HCT116 (cell line): Measurements from ENCODE around the gene SOX9. TPM values are rescaled to one million over a fixed set of nuclear protein-coding genes. Genes with fewer than 3 reads are reported as not detected.
A peak's percentile ranks its signal among the peaks of the same experiment; 100 is the strongest.

Experiments used
- ATAC-seq: fragments of 200-7000 bp; cut with Tn5 transposase; 2 replicates; pipeline ENCODE4 v1.9.1; 2020; ENCODE audit warnings: mild to moderate bottlenecking, moderate library complexity
- BruUV-seq: library from RNA; stranded (reverse); fragments of 400-500 nt; replicated peaks from 2 replicates; lab custom pipeline; 2021; lab: Mats Ljungman, UMichigan
- CTCF ChIA-PET: fragments of 300-600 bp; sonication (Branson Sonifier 250); formaldehyde crosslinking; loops from one replicate; lab custom pipeline; 2021; ENCODE audit warnings: antibody characterized with exemption; lab: Charles Lee
- POLR2A ChIA-PET: fragments of 300-600, 350-600 bp; sonication (Branson Sonifier 250); formaldehyde crosslinking; loops from one replicate; lab custom pipeline; 2021; ENCODE audit warnings: antibody characterized with exemption; lab: Charles Lee
- RAD21 ChIA-PET, 2 experiments: fragments of 300-600 bp; sonication (Branson Sonifier 250); formaldehyde crosslinking; loops; one replicate each; lab custom pipeline; 2023; ENCODE audit warnings: low total read pairs in 2 of 2; ENCODE audit not compliant: uncharacterized antibody in 2 of 2, unreplicated experiment in 2 of 2, low non-redundant PET in 1 of 2; lab: Charles Lee
- DNase-seq: peaks from one replicate; pipeline ENCODE4 v3.0.0-alpha.2; 2010; ENCODE audit warnings: low read depth, low spot score
- H2AFZ ChIP-seq: fragments of 200-600 bp; shearing (Covaris generic), sonication (generic); 2 replicates; pipeline ENCODE4 v1.6.1; 2017; ENCODE audit warnings: low read depth, mixed run types, mixed read lengths, antibody characterized with exemption, low read length; ENCODE audit not compliant: poor library complexity, severe bottlenecking
- H3K27ac ChIP-seq: 2 replicates; pipeline ENCODE4 v1.5.1; 2012; ENCODE audit warnings: low read depth, low read length
- H3K27me3 ChIP-seq: fragments of 200-600 bp; sonication (generic); 2 replicates; pipeline ENCODE4 v1.6.1; 2016; ENCODE audit warnings: mixed run types, low read length, mixed read lengths; ENCODE audit not compliant: insufficient read depth
- H3K36me3 ChIP-seq, 2 experiments: fragments of 200-500 bp in 1 of 2; fragments of 200-600 bp in 1 of 2; sonication (Bioruptor generic) in 1 of 2; sonication (generic) in 1 of 2; 2 replicates each; pipeline versions ENCODE4 v1.5.1 to v1.6.1; 2014 to 2016; ENCODE audit warnings: low read length in 2 of 2, inconsistent platforms in 1 of 2, mixed read lengths in 1 of 2, mixed run types in 1 of 2; ENCODE audit not compliant: insufficient read depth in 2 of 2, control insufficient read depth in 1 of 2
- H3K4me1 ChIP-seq, 2 experiments: fragments of 200-600 bp in 1 of 2; sonication (generic) in 1 of 2; 2 replicates each; pipeline versions ENCODE4 v1.5.1 to v1.6.1; 2012 to 2017; ENCODE audit warnings: low read length in 2 of 2, inconsistent platforms in 1 of 2, mild to moderate bottlenecking in 1 of 2, mixed read lengths in 1 of 2, mixed run types in 1 of 2, moderate library complexity in 1 of 2; ENCODE audit not compliant: insufficient read depth in 2 of 2, control insufficient read depth in 1 of 2
- H3K4me2 ChIP-seq: fragments of 200-600 bp; sonication (generic); 2 replicates; pipeline ENCODE4 v1.6.1; 2017; ENCODE audit warnings: mixed run types, low read length, mixed read lengths
- H3K4me3 ChIP-seq, 2 experiments: fragments of 200-600 bp in 1 of 2; sonication (generic) in 1 of 2; replicated peaks in 1 of 2; 2 replicates each; pipeline ENCODE4 v1.5.1; 2011 to 2016; ENCODE audit warnings: low read length in 2 of 2, control low read depth in 1 of 2, low read depth in 1 of 2, mild to moderate bottlenecking in 1 of 2, mixed read lengths in 1 of 2, mixed run types in 1 of 2
- H3K79me2 ChIP-seq: fragments of 200-600 bp; sonication (generic); 2 replicates; pipeline ENCODE4 v1.6.1; 2017; ENCODE audit warnings: mild to moderate bottlenecking, mixed run types, low read length, moderate library complexity, mixed read lengths; ENCODE audit not compliant: insufficient read depth
- H3K9ac ChIP-seq: fragments of 200-600 bp; sonication (generic); 2 replicates; pipeline ENCODE4 v1.6.1; 2016; ENCODE audit warnings: low read length, mixed read lengths
- H3K9me2 ChIP-seq: fragments of 200-600 bp; sonication (generic), shearing (Covaris generic); 2 replicates; pipeline ENCODE4 v1.6.1; 2017; ENCODE audit warnings: mixed run types, mild to moderate bottlenecking, moderate library complexity; ENCODE audit not compliant: insufficient read depth
- H3K9me3 ChIP-seq, 2 experiments: fragments of 200-500 bp in 1 of 2; fragments of 200-600 bp in 1 of 2; sonication (Bioruptor generic) in 1 of 2; sonication (generic) in 1 of 2; 2 replicates each; pipeline ENCODE4 v1.6.1; 2014 to 2017; ENCODE audit warnings: low read length in 2 of 2, mixed read lengths in 2 of 2, inconsistent platforms in 1 of 2, low read depth in 1 of 2, mild to moderate bottlenecking in 1 of 2, mixed run types in 1 of 2, moderate library complexity in 1 of 2; ENCODE audit not compliant: control insufficient read depth in 1 of 2, insufficient read depth in 1 of 2
- H4K20me1 ChIP-seq: fragments of 200-600 bp; sonication (generic), shearing (Covaris generic); 2 replicates; pipeline ENCODE4 v1.6.1; 2017; ENCODE audit warnings: mixed run types, mild to moderate bottlenecking, moderate library complexity; ENCODE audit not compliant: insufficient read depth
- EZH2 ChIP-seq: fragments of 200-600 bp; sonication (generic); IDR thresholded peaks from 2 replicates; pipeline ENCODE4 v1.6.1; 2017; ENCODE audit warnings: antibody characterized with exemption, mixed run types
- EZH2phosphoT487 ChIP-seq: fragments of 200-600 bp; IDR thresholded peaks from 2 replicates; pipeline ENCODE4 v1.6.1; 2018; ENCODE audit warnings: antibody characterized with exemption, borderline replicate concordance
- POLR2A ChIP-seq: IDR thresholded peaks from 2 replicates; pipeline ENCODE4 v1.7.0; 2011; ENCODE audit warnings: borderline replicate concordance; ENCODE audit not compliant: insufficient read depth, insufficient read length; ENCODE audit errors: extremely low read depth
- POLR2AphosphoS5 ChIP-seq: IDR thresholded peaks from 2 replicates; pipeline ENCODE4 v1.6.1; 2011; ENCODE audit warnings: mild to moderate bottlenecking, low read depth, low read length, moderate library complexity
- RAD21 ChIP-seq: IDR thresholded peaks from 2 replicates; pipeline ENCODE4 v1.6.1; 2012; ENCODE audit warnings: low read depth, mild to moderate bottlenecking
- REST ChIP-seq: IDR thresholded peaks from 2 replicates; pipeline ENCODE4 v1.6.1; 2012; ENCODE audit warnings: low read depth
- SIN3A ChIP-seq: IDR thresholded peaks from 2 replicates; pipeline ENCODE4 v1.6.1; 2012; ENCODE audit warnings: low read depth
- SP1 ChIP-seq: IDR thresholded peaks from 2 replicates; pipeline ENCODE4 v1.6.1; 2012; ENCODE audit warnings: low read depth
- TCF7L2 ChIP-seq: IDR thresholded peaks from 2 replicates; pipeline ENCODE4 v1.7.0; 2011; ENCODE audit warnings: borderline replicate concordance, inconsistent platforms; ENCODE audit not compliant: insufficient read depth, insufficient read length; ENCODE audit errors: extremely low read depth
- YY1 ChIP-seq: IDR thresholded peaks from 2 replicates; pipeline ENCODE4 v1.6.1; 2011; ENCODE audit warnings: low read length, low read depth, moderate library complexity, mild to moderate bottlenecking; ENCODE audit not compliant: insufficient replicate concordance; ENCODE audit errors: extremely low read depth
- ZNF274 ChIP-seq: fragments of 200-500 bp; sonication (Bioruptor generic); IDR thresholded peaks from 2 replicates; pipeline ENCODE4 v1.6.1; 2014; ENCODE audit warnings: mild to moderate bottlenecking, low read depth, low read length, inconsistent platforms
- intact Hi-C: fragments of 100-400 bp; cut with micrococcal nuclease; formaldehyde crosslinking; loops from 2 replicates; pipeline ENCODE4 v1.10.0; 2022
- total RNA-seq: library from RNA; stranded (reverse); gene quantifications from one replicate; pipeline ENCODE4 v1.2.1, GENCODE V29; 2021; ENCODE audit not compliant: unreplicated experiment
- TF ChIP-seq, protein P1 (sequence below): IDR thresholded peaks from 2 replicates; pipeline ENCODE4 v1.6.1; 2012
- TF ChIP-seq, protein P2 (sequence below), 3 experiments: fragments of 200-600 bp in 1 of 3; sonication (generic) in 1 of 3; IDR thresholded peaks in 2 of 3; conservative IDR thresholded peaks in 1 of 3; 2 replicates each; pipeline ENCODE4 v1.5.1; 2012 to 2017; ENCODE audit warnings: low read depth in 2 of 3, low read length in 2 of 3, antibody characterized with exemption in 1 of 3, borderline replicate concordance in 1 of 3, control low read depth in 1 of 3, mild to moderate bottlenecking in 1 of 3, mixed read lengths in 1 of 3, mixed run types in 1 of 3, moderate library complexity in 1 of 3; ENCODE audit not compliant: insufficient read depth in 1 of 3

The SOX9 gene
- total RNA-seq, 1 experiment from 2014 or later: 69.2 TPM

DNA sequence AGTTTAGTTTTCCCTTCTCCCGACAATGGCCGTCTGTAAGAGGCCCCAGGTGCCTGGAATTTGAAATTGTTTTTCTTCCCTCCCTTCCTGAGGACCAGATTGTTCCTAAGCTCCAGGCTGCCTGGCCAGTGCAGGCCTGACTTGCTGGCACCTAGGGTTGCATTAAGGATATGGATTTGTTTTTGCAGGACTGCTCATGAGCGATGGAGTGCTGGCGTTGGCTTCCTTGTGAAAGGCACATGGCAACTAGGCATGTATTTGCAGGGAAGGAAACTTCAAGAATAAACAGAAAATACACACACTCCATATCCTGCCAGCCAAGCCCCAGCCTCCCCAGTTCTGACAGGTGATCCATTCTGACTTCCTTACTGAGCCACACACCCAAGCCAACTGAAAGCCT is 25.5 kb upstream of the SOX9 start:
- Histone ChIP-seq H3K9me3 (no peaks in the 10 kb centered on the region), H3K4me1 (no peaks in the 10 kb centered on the region), H3K79me2 (no peaks in the 10 kb centered on the region), H3K4me2 (no peak overlapping the region), H3K9ac (no peak overlapping the region), H3K4me3 (no peak overlapping the region), H3K27ac (no peak overlapping the region), H4K20me1 (no peaks in the 10 kb centered on the region), H3K27me3 (no peaks in the 10 kb centered on the region), H3K9me2 (no peaks in the 10 kb centered on the region), H3K36me3 (no peaks in the 10 kb centered on the region), H2AFZ (no peak overlapping the region)
- intact Hi-C loops: no loop called here
- ATAC-seq (no peak), DNase-seq (no peak)
- POLR2A ChIA-PET: no interaction called here
- CTCF ChIA-PET: no interaction called here
- RAD21 ChIA-PET: no interaction called here
- TF ChIP-seq RAD21: no peak
- TF ChIP-seq SIN3A: no peak
- TF ChIP-seq POLR2A: no peak
- TF ChIP-seq, protein P1, sequence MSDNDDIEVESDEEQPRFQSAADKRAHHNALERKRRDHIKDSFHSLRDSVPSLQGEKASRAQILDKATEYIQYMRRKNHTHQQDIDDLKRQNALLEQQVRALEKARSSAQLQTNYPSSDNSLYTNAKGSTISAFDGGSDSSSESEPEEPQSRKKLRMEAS: no peak
- TF ChIP-seq EZH2phosphoT487: no peak
- no peak for TF ChIP-seq ZNF274
- TF ChIP-seq YY1: no peak
- TF ChIP-seq TCF7L2: no peak
- BruUV-seq: no TSS peak

- no peaks in the 10 kb centered on the region for H3K36me3 ChIP-seq
- H3K27ac ChIP-seq: no peak overlapping the region
- ChIA-PET CTCF (no interaction called here), RAD21 (no interaction called here), POLR2A (no interaction called here)
- no peak overlapping the region for H3K4me3 ChIP-seq
- no peak overlapping the region for H3K9ac ChIP-seq
- BruUV-seq: no TSS peak
- no peaks in the 10 kb centered on the region for H3K27me3 ChIP-seq
- no peaks in the 10 kb centered on the region for H3K4me1 ChIP-seq
- no peak for DNase-seq
- intact Hi-C loops: no loop called here
- no peak for ATAC-seq
- no peak overlapping the region for H2AFZ ChIP-seq
- no peak for TF ChIP-seq REST
- no peak for TF ChIP-seq POLR2AphosphoS5
- no peak for TF ChIP-seq YY1
- TF ChIP-seq, protein P2, sequence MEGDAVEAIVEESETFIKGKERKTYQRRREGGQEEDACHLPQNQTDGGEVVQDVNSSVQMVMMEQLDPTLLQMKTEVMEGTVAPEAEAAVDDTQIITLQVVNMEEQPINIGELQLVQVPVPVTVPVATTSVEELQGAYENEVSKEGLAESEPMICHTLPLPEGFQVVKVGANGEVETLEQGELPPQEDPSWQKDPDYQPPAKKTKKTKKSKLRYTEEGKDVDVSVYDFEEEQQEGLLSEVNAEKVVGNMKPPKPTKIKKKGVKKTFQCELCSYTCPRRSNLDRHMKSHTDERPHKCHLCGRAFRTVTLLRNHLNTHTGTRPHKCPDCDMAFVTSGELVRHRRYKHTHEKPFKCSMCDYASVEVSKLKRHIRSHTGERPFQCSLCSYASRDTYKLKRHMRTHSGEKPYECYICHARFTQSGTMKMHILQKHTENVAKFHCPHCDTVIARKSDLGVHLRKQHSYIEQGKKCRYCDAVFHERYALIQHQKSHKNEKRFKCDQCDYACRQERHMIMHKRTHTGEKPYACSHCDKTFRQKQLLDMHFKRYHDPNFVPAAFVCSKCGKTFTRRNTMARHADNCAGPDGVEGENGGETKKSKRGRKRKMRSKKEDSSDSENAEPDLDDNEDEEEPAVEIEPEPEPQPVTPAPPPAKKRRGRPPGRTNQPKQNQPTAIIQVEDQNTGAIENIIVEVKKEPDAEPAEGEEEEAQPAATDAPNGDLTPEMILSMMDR (IDR thresholded peaks at IDR 0.05 in 2 of 3, conservative IDR thresholded peaks at IDR 0.05 in 1 of 3; ENCODE audit: borderline replicate concordance in 1 of 3, insufficient read depth in 1 of 3, low read depth in 2 of 3, low read length in 2 of 3): no peak
- TF ChIP-seq TCF7L2: no peak
- no peak for TF ChIP-seq EZH2
- TF ChIP-seq SP1: no peak
- no peak for TF ChIP-seq SIN3A
- 0 out of 2 replicates have a peak overlapping the region, but pooled peaks have one; percentile 3 for H3K4me2 ChIP-seq
- H3K9me3 ChIP-seq: no peaks in the 10 kb centered on the region
- no peaks in the 10 kb centered on the region for H3K79me2 ChIP-seq
- H3K9me2 ChIP-seq: no peaks in the 10 kb centered on the region
- no peaks in the 10 kb centered on the region for H4K20me1 ChIP-seq
Measured at GRCh38 chr17:72097144-72097543, 23.7 kb upstream of the SOX9 start.
